NOMO-1 treated with dmso at 0.1 percent for 144 hours (cell line): ENCODE results near the gene R3HDM2.
"Not testable (repeated sequence)": the region's sequence is repeated elsewhere in the genome, so short reads cannot be mapped to it uniquely, and the experiment has no call there.

Experiments
- DNase-seq: peaks from one replicate; lab custom pipeline; 2025; ENCODE audit not compliant: unreplicated experiment; lab: John Stamatoyannopoulos, UW

R3HDM2 gene

GRCh38 chr12:57429473-57430111, 1.3 kb downstream of the R3HDM2 start:
- DNase-seq: no peak

GRCh38 chr12:57428965-57429364, 1.9 kb downstream of the R3HDM2 start:
- no peak for DNase-seq

DNA sequence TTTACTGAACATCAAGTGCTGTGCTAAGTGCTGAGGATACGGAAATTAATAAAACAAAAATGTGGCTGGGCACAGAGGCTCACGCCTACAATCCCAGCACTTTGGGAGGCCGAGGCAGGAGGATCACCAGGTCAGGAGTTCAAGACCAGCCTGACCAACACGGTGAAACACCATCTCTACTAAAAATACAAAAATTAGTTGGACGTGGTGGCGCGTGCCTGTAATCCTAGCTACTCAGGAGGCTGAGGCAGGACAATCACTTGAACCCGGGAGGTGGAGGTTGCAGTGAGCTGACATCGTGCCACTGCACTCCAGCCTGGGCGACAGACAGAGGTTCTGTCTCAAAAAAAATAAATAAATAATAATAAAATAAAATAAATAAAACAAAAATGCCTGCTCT, 3.9 kb downstream of the R3HDM2 start:
- not testable (repeated sequence) for DNase-seq

DNA sequence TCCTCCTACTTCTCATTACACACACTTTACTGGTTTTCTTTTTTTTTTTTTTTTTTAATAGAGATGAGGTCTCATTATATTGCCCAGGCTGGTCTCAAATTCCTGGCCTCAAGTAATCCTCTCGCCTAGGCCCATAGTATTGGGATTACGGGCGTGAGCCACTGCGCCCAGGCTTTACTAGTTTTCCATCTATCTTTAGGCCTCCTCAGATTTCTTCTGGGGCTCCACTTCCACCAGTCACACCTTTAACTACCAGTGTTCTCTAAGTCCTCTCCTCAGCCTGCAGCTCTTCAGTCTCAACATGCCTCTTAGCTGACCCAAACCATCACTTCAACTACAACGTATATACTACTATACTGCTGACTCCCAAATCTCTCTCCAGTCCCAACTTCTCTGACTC, 10.4 kb downstream of the R3HDM2 start:
- DNase-seq: no peak

- DNase-seq: no peak
These were observed 11.3 kb downstream of the R3HDM2 start for GRCh38 chr12:57419495-57419894.

GRCh38 chr12:57418255-57418654, 12.6 kb downstream of the R3HDM2 start:
- DNase-seq: no peak

DNA sequence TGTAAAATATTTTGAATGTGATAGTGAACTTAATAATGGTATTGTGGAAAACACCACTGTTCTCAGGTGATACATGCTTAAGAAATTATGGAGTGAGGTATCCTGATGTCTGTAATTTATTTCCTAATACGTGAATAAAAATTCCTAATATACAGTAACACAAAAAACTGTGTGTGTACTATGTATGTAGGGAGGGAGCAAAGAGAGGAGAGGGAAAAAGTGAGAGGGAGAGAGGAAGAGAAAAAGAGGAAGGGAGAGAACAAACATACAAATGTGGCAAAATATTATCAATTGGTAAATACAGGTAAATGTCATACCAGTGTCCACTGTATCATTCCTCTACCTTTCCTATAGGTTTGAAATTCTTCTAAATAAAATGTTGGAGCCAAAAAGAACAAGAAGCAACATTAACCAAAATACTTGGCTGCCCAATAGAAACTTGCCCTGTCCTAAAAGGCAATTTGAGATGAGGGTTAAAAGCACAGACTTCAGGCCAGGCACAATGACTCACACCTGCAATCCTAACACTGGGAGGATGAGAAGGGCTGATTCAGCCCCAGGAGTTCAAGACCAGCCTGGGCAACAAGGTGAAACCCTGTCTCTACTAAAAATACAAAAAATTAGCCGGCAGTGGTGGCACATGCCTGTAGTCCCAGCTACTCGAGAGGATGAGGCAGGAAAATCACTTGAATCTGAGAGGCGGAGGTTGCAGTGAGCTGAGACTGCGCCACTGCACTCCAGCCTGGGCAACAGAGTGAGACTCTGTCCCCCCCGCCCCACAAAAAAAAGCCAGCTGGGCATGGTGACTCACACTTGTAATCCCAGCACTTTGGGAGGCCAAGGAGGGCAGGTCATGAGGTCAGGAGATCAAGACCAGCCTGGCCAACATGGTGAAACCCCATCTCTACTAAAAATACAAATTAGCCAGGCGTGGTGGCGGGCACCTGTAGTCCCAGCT, 14.5 kb downstream of the R3HDM2 start:
- DNase-seq: no peak

DNA sequence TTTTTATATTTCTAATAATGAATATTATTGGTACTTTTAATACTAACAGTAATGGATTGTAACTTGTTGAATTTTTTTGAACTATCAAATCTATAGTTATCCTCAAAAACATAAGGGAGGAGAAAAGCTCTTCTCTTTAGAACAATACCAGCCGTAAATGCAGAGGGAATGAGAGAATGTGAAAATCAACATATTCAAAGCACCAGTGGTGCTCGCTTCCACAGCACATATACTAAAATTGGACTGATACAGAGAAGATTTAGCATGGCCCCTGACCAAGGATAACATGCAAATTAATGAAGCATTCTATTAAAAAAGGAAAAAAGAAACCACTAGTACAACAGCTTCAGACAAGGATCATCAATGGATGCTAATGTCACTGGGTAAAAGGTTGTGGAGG, 15.8 kb downstream of the R3HDM2 start:
- no peak for DNase-seq

GRCh38 chr12:57414160-57414559, 16.7 kb downstream of the R3HDM2 start:
- DNase-seq: not testable (repeated sequence)

- no peak for DNase-seq
These were observed 20.3 kb downstream of the R3HDM2 start for GRCh38 chr12:57410534-57410933.

GRCh38 chr12:57404966-57405640, 25.7 kb downstream of the R3HDM2 start:
- no peak for DNase-seq

DNA sequence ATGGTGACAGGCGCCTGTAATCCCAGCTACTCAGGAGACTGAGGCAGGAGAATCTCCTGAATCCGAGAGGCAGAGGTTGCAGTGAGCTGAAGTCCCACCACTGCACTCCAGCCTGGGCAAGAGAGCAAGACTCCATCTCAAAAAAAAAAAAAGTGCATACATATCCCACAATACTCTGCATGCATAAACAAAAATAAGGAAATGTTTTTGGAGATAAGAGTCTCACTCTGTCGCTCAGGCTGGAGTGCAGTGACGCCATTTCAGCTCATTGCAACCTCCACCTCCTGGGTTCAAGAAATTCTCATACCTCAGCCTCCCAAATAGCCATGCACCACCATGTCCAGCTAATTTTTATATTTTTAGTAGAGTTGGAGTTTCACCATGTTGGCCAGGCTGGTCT, 28.7 kb downstream of the R3HDM2 start:
- DNase-seq: not testable (repeated sequence)

DNA sequence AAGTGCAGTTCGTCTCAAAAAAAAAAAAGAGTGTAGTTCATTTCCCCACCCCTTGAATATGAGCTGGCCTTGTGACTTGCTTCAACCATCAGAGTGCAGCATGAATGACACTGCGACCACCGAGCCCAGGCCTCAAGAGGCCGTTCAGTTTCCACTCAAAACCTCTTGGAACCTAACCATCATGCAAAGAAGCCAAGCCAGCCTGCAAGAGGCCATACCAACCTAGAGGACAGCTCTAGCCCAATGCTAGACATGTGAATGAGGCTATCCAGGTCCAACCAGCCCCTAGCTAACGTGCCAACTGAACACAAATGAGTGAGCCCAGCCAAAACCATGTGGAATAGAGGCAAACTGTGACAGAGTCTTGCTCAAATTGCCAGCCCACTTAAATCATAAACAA, 29.7 kb downstream of the R3HDM2 start:
- DNase-seq: no peak

- not testable (repeated sequence) for DNase-seq
These were observed 31.0 kb downstream of the R3HDM2 start for GRCh38 chr12:57399718-57400463.

DNA sequence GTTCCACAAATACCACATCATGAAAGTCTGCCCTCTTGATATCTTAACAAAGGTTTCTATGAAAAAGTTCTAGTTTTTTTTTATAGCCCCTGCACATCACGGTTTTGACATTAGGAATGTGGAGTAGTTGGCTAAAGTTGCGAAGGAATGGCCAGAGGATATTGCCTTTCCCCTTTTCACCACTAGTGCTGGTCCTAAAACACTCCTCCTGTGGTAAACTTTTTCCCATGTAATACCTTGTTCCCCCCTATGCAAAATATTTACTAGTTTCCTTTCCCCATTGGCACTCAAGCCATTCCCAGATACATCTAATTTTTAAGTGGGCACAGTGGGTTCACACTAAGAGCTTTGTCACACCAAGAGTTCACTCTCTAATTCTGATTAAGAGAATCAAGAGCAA, 33.4 kb downstream of the R3HDM2 start:
- no peak for DNase-seq

GRCh38 chr12:57395121-57395520, 35.7 kb downstream of the R3HDM2 start:
- DNase-seq: no peak

DNA sequence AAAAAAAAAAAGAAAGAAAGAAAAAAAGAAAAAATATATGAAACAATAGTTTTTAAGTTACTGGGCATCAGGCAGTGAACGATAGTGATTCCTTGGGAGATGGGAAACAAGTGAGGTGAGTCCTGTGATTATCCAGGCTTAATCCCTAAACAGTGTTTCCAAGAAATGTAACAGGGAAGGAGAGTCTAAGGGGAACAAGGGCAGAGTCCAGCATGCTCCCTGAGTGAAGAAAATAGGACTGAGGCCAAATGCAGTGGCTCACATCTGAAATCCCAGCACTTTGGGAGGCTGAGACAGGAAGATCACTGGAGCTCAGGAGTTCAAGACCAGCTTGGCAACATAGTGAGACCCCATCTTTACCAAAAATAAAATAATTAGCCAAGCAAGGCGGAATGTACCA, 40.7 kb downstream of the R3HDM2 start:
- DNase-seq: no peak

DNA sequence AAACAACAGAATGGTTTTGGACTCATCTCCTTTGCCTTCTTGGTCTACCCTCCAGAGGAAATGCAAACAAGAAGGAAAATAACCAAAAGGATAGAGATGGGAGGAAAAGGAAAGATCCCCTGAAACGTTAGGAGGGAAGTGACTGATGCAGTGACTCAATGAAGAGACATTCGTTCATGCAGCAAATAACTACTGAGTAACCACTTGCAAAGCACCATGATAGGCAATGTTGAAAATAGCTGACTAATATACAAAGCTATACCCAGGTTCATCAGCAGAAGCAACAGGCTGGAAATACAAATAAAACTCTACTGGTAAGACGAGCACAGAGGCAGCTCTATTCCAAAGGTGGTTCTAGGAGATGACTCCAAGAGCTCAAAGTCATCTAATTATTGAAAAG, 41.8 kb downstream of the R3HDM2 start:
- no peak for DNase-seq

DNA sequence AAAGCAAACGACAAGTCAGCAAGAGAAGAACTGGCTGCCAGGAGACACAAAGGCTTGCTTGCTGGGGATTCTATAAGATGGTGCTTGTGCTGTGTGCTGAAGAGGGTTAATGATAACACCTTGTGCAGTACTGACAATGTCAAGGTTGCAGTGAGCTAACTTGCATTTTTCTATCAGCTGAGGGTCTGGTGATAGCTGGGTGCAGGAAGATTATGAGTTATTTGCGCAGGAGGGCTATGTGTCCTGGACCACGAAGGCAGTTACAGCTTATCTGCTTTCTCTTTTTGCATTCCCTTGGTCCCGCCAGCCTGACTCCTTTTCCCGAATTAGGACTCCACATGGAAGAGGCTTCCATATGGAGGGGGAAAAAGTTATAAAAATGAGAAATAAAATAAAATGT, 42.4 kb downstream of the R3HDM2 start:
- DNase-seq: no peak

DNA sequence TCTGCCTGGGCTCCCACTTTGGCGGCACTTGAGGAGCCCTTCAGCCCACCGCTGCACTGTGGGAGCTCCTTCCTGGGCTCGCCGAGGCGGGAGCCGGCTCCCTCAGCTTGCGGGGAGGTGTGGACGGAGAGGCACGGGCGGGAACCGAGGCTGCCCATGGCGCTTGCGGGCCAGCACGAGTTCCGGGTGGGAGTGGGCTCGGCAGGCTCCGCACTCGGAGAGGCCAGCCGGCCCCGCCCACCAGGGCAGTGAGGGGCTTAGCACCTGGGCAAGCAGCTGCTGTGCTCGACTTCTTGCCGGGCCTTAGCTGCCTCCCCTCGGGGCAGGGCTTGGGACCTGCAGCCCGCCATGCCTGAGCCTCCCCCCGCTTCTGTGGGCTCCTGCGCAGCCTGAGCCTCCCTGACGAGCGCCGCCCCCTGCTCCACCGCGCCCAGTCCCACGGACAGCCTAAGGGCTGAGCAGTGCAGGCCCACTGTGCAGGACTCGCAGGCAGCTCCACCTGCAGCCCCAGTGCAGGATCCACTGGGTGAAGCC, 44.6 kb downstream of the R3HDM2 start:
- no peak for DNase-seq

- no peak for DNase-seq
These were observed 45.3 kb downstream of the R3HDM2 start for GRCh38 chr12:57385586-57385985.
